AG09309 (cell line): Measurements from ENCODE around the gene NOC2L.
"Not testable (repeated sequence)": the region's sequence is repeated elsewhere in the genome, so short reads cannot be mapped to it uniquely, and the experiment has no call there.

Experiments used
- DNase-seq: peaks from one replicate; pipeline ENCODE4 v3.0.0-alpha.2; 2010; ENCODE audit warnings: low read depth
- H3K4me3 ChIP-seq: 2 replicates; pipeline ENCODE4 v1.5.1; 2011; ENCODE audit warnings: mild to moderate bottlenecking, low read depth, low read length, moderate library complexity; ENCODE audit not compliant: control insufficient read depth
- CTCF ChIP-seq: IDR thresholded peaks from 2 replicates; pipeline ENCODE4 v1.5.1; 2011; ENCODE audit warnings: mild to moderate bottlenecking, low read depth, low read length, inconsistent platforms; ENCODE audit not compliant: insufficient read depth, control insufficient read depth; ENCODE audit errors: missing control alignments

The NOC2L gene

GRCh38 chr1:952603-953002 is 6.5 kb downstream of the NOC2L start:
- H3K4me3 ChIP-seq, result no peak overlapping the region
- no peak for DNase-seq
- TF ChIP-seq CTCF, result no peak

- no peak overlapping the region for H3K4me3 ChIP-seq
- TF ChIP-seq CTCF, result no peak
- no peak for DNase-seq
These were observed 6.9 kb downstream of the NOC2L start for GRCh38 chr1:952201-952600.

GRCh38 chr1:951364-951763 is 7.7 kb downstream of the NOC2L start:
- H3K4me3 ChIP-seq, result no peak overlapping the region
- no peak for DNase-seq
- peak; percentile 51 for TF ChIP-seq CTCF

- no peak for DNase-seq
- H3K4me3 ChIP-seq, result no peak overlapping the region
- no peak for TF ChIP-seq CTCF
These were observed 8.2 kb downstream of the NOC2L start for GRCh38 chr1:950881-951280.

GRCh38 chr1:950268-950667 is 8.8 kb downstream of the NOC2L start:
- H3K4me3 ChIP-seq, result no peak overlapping the region
- no peak for DNase-seq
- TF ChIP-seq CTCF, result no peak

GRCh38 chr1:947958-948357 is 11.1 kb downstream of the NOC2L start:
- no peak for DNase-seq
- no peak overlapping the region for H3K4me3 ChIP-seq
- TF ChIP-seq CTCF, result no peak

- DNase-seq, H3K4me3 ChIP-seq: not testable (repeated sequence)
These were observed 12.2 kb downstream of the NOC2L start for GRCh38 chr1:946811-947210.
